Right lung (tissue), 10 donors: Measurements from ENCODE around the gene DAZ2. TPM values are rescaled to one million over a fixed set of nuclear protein-coding genes. Genes with fewer than 3 reads are reported as not detected.
"Not testable (repeated sequence)": the region's sequence is repeated elsewhere in the genome, so short reads cannot be mapped to it uniquely, and the experiment has no call there.

Source experiments
- DNase-seq, 2 donors: peaks; one replicate each; pipeline ENCODE4 v3.0.0-alpha.2; 2013
- long read RNA-seq, 8 donors: transcript quantifications; one replicate each; lab custom pipeline, GENCODE V29; 2026
- polyA plus RNA-seq, 5 donors: library from polyadenylated mRNA; unstranded; fragments of 120-200 nt; gene quantifications; one replicate each; pipeline versions ENCODE4 v1.2.1 to v1.2.3, GENCODE V29; 2013; ENCODE audit warnings: inconsistent platforms in 1 of 5, low replicate concordance in 1 of 5; ENCODE audit not compliant: insufficient read length in 5 of 5, insufficient read depth in 1 of 5

The DAZ2 gene, protein sequence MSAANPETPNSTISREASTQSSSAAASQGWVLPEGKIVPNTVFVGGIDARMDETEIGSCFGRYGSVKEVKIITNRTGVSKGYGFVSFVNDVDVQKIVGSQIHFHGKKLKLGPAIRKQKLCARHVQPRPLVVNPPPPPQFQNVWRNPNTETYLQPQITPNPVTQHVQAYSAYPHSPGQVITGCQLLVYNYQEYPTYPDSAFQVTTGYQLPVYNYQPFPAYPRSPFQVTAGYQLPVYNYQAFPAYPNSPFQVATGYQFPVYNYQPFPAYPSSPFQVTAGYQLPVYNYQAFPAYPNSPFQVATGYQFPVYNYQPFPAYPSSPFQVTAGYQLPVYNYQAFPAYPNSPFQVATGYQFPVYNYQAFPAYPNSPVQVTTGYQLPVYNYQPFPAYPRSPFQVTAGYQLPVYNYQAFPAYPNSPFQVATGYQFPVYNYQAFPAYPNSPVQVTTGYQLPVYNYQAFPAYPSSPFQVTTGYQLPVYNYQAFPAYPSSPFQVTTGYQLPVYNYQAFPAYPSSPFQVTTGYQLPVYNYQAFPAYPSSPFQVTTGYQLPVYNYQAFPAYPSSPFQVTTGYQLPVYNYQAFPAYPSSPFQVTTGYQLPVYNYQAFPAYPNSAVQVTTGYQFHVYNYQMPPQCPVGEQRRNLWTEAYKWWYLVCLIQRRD
- polyA plus RNA-seq, result not detected
- long read RNA-seq, donor 1, result 0 reads
- long read RNA-seq, donor 2, result 0 reads
- long read RNA-seq, donor 3, result 0 reads
- long read RNA-seq, donor 4, result 0 reads
- long read RNA-seq, donor 5, result 0 reads
- long read RNA-seq, donor 6, result 0 reads
- long read RNA-seq, donor 7, result 0 reads
- long read RNA-seq, donor 8, result 0 reads

DNA sequence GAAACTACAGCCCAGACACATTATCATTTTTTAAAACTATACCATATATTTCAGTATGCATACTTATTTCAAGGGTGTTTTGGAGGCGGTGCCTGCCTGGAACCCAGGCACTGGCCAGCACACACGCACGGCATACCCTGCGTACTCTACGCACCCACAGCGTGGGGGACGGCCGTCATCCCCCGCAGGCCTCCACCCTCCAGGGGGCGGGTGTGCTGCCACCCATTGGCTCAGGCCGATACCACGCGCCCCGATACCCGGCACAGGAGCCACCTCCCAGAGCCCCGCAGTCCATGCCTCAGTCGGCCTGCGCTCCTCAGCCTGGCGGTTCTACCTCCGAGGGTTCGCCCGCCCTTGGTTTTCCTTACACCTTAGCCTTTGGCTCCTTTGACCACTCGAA is at the start of gene DAZ2:
Gene DAZ2, plus strand, starts transcription at position 301 of the 400 bp plus-strand sequence. CDS start 208 bp downstream, outside the sequence.
- DNase-seq, result not testable (repeated sequence)

DNA sequence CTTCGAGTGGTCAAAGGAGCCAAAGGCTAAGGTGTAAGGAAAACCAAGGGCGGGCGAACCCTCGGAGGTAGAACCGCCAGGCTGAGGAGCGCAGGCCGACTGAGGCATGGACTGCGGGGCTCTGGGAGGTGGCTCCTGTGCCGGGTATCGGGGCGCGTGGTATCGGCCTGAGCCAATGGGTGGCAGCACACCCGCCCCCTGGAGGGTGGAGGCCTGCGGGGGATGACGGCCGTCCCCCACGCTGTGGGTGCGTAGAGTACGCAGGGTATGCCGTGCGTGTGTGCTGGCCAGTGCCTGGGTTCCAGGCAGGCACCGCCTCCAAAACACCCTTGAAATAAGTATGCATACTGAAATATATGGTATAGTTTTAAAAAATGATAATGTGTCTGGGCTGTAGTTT is 20.4 kb upstream of the DAZ2 start, which contains the start of gene DAZ1:
Gene DAZ1, minus strand, starts transcription at position 101 of the 400 bp plus-strand sequence. CDS start 208 bp downstream, outside the sequence.
- DNase-seq, result not testable (repeated sequence)

DNA sequence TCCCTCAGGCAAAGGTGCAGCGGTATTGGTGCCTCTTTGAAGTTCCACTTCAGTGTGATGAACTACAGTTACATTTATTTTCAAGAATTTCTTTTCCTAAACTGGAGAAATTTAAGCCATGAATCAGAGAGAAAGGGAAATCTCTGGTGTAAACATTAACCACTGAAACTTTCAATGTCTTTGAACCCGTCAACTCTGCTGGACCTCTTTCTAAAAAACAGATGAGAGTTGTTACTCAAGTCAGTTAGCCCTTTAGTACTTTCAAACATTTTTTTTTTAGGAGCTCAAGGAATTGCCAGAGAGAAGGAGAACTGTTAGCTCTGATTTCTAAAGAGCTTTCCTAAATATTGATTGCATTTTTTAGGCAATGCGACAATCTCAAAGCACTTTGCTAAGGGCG is 11.9 kb upstream of the DAZ2 start:
- DNase-seq, result not testable (repeated sequence)

DNA sequence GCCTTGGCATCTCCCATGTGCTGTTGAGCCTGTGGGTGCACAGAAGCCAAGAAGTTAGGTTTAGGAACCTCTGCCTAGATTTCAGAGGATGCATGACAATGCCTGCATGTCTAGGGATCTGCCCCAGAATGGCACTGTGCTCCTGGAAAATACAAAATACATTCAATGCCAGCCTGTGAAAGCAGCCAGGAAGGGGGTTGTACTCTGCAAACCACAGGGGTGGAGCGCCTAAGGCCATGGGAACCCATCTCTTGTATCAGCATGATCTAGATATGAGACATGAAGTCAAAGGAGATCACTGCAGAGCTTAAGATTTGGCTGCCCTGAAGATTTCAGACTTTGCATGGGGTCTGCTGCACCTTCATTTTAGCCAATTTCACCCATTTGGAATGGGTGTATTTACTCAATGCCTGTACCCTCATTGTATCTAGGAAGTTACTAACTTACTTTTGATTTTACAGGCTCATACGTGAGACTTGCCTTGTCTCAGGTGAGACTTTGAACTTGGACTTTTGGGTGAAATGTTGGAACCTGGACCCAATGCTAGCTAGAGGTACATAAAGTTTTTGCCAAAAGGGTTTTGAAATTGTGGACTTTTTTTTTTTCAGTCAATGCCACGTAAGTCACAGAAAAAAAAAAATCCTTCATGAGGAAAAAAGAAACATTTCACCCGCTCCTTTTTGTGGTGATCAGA is 9.4 kb upstream of the DAZ2 start:
- not testable (repeated sequence) for DNase-seq

DNA sequence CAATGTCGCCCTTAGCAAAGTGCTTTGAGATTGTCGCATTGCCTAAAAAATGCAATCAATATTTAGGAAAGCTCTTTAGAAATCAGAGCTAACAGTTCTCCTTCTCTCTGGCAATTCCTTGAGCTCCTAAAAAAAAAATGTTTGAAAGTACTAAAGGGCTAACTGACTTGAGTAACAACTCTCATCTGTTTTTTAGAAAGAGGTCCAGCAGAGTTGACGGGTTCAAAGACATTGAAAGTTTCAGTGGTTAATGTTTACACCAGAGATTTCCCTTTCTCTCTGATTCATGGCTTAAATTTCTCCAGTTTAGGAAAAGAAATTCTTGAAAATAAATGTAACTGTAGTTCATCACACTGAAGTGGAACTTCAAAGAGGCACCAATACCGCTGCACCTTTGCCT is 8.7 kb upstream of the DAZ2 start:
- DNase-seq, result not testable (repeated sequence)

Other genes with a start within 250 kb of the DAZ2 start
- not detected for gene BPY2, start 235.3 kb upstream of the DAZ2 start, polyA plus RNA-seq
- gene DAZ1, start 20.5 kb upstream of the DAZ2 start, polyA plus RNA-seq, result not detected